Activated CD4-positive, alpha-beta T cell treated with anti-CD3 and anti-CD28 coated beads, Interleukin-10, Interleukin-2, amounts not matched to agents 100 ng/mL and 50 ng/mL, durations not matched to agents 16 hours and 8 hours (primary cell): ENCODE data around the gene MCCC2.
A peak's percentile ranks its signal among the peaks of the same experiment; 100 is the strongest.
"Not testable (repeated sequence)": the region's sequence is repeated elsewhere in the genome, so short reads cannot be mapped to it uniquely, and the experiment has no call there.

Experiments used
- DNase-seq: peaks from one replicate; pipeline ENCODE4 v3.0.0-alpha.2; 2020

The MCCC2 gene

DNA sequence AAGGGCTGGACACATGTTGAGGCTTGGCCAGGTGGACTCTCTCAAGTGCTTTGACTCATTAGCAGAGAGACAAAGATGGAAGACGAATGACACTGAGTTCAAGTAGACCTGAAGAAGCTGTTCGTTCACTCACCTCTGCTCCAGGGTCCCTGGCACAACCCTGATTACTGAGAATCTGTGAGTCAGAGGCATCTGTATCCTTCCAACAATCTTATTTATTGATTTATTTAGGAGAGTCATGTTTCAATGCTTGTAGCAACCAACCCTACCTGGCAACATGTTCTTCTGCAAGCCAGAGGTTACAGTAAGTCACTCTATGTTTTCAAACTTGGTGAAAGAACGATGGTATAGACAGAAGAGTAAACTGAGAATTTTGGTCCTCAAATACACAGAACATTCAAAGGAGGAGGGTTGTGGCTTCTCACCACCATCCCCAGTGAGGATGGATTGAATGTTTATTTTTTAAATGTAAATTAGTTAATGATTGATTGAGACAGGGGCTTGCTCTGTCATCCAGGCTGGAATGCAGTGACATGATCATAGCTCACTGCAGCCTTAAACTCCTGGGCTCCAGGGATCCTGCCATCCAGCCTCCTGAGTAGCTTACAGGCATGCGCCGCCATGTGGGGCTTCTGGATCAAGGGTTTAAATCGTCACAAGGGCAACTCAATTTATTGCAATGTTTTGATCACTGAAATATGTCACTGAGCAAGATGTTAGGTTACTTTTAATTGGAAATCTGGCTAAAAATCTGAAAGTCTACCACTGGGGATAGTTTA is 76.2 kb downstream of the MCCC2 start:
- no peak for DNase-seq

DNA sequence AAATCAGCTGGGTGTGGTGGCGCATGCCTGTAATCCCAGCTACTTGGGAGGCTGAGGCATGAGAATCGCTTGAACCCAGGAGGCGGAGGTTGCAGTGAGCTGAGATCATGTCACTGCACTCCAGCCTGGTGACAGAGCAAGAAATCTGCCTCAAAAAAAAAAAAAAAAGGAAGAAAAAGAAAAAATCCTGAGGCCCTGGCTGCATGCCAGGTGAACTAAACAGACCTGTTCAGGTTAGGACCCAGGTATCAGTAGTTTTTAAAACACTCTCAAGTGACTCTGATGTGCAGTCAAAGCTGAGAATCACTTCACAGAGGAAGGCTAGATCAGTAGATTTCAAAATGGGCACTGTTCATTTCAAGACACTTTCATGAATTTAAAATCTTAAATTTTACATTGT is 77.5 kb downstream of the MCCC2 start:
- DNase-seq, result not testable (repeated sequence)

- no peak for DNase-seq
These were observed 79.2 kb downstream of the MCCC2 start for GRCh38 chr5:71666321-71666720.

DNA sequence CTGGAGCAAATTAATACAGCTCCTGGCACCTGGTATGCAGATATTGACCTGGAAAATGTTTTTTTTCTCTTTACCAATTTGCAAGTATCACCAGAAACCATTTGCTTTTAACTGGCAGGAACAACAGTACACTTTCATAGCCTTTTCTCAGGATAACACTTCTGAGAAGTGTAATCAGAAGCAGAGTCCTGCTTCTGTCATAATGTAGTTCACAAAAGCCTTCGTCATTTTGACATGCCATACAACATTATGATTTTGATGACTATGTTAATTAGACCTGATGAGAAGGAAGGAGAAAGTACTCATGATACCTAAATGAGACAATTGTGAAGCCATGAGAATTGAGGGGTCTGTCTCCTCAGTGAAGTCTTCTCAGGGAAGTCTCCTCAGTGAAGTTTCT is 90.8 kb downstream of the MCCC2 start:
- no peak for DNase-seq

DNA sequence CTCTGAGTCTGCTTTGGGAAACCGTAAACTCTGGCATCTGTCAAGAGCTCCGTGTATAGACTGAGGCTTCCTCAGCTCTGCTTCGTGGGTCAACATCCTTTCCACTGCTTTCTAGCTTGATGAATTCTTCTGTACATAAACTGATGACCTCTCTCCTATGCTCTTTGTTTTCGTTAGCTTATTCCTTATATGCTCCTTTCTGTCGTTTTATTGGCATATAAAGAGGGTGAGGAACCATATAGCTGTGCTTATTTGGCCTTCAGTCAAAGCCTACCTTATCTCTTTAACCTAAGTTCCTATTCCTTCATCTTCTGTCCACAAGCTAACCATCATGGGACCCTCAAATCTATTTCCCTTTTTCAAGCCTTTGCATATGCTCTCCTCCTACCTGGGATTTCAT is 92.6 kb downstream of the MCCC2 start:
- DNase-seq, result no peak

- no peak for DNase-seq
These were observed 93.4 kb downstream of the MCCC2 start for GRCh38 chr5:71680510-71680909.

- DNase-seq, result no peak
These were observed 94.2 kb downstream of the MCCC2 start for GRCh38 chr5:71681296-71681695.

DNA sequence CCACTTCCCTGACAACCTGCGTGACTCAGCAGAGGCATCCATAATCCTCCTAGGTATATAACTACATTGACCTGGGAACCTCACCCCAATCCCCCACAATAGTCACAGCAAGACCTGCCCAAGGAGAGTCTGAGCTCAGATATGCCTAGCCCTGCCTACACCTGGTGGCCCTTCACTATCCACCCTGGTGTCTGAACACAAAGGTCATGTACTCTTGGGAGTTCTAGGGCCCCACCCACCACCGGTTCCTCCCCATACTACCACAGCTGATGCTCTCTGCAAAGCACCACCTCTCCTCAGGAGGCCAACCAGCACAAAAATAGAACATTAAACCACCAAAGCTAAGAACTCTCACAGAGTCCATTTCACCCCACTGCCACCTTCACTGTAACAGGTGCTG is 97.2 kb downstream of the MCCC2 start:
- no peak for DNase-seq

DNA sequence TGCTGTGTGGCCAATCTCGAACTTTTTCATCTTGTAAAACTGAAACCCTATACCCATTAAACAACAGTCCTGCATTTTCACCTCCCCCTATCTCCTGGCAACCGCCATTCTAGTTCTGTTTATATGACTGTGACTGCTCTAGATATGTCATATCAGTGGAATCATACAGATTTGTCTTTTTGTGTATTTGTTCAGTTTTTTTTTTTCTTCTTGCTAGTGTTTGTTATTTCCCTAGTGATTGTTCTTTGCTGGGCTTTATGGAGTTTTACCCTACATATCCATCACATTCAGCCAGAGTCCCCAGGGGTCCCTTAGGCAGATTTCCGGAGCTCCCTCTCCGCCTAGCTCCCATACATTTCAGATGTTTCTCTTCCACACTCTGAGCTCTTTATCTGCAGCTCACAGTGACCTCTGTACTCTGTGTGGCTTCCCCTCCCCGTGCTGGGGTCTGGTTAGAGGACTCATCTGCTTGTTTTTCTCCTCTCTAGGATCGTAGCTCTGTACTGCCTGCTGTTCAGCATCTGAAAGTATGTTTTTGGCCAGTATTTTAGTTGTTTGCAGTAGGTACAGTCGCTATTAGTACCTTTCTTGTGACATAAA is 106.8 kb downstream of the MCCC2 start:
- no peak for DNase-seq

DNA sequence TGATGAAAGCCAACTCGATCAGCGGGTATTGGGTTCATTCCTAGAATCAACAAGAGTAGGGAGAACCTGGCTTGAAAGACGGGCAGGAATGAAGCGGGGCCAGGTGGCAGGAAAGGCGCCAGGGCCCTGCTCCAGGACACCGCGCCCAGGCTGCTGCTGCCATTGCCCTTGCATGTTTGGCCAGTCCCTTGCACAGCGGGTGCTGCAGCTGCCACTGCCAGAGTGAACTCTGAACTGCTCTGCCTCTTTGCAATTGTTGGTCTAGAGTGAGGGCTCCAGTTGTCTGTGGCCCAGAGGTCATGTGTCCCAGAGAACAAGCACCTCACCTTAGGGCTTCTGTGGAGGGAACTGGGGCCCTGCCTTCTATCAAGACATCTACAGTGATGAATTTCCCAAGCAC is 107.9 kb downstream of the MCCC2 start:
- no peak for DNase-seq

- no peak for DNase-seq
These were observed 108.5 kb downstream of the MCCC2 start for GRCh38 chr5:71695595-71695994.

- no peak for DNase-seq
These were observed 110.8 kb downstream of the MCCC2 start for GRCh38 chr5:71697967-71698366.

- DNase-seq, result no peak
These were observed 112.1 kb downstream of the MCCC2 start for GRCh38 chr5:71699233-71699632.

GRCh38 chr5:71699751-71700150 is 112.6 kb downstream of the MCCC2 start:
- DNase-seq, result no peak

DNA sequence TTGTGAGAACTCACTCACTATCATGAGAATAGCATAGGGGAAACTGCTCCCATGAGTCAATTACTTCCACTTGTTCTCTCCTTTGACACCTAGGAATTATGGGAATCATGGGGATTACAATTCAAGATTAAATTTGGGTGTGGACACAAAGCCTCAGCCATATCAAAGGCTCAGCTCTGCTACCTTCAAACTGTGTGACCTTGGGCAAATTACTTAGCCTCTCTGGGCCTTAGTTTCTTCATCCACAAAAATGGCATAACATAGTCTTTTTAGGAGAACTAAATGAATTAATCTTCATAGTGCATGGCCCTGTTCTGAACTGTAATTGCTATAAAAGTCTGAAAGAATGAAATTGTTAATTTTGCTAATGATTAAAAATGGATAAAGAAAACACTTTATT is 113.7 kb downstream of the MCCC2 start:
- DNase-seq, result no peak

- peak; percentile 64 for DNase-seq
These were observed 114.3 kb downstream of the MCCC2 start for GRCh38 chr5:71701407-71701806.

DNA sequence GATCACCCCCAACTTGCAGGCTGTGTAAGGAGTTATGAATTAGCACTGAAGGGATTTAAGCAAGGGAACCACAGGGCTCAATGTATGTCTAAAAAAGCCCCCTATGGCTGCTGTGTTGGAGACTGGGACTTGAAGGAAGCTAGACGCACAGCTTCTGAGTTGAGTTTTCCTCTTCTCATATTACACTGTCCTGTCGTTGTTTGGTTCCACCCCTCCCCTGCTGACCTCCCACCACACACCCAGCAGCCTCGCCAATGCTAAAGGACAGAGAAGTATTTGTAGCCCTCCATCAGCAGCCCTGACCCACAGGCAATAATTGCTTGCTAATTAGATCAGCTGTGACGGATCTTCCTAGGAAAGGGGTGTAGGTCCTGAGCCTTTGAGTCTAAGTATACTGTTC is 116.8 kb downstream of the MCCC2 start:
- DNase-seq, result no peak

DNA sequence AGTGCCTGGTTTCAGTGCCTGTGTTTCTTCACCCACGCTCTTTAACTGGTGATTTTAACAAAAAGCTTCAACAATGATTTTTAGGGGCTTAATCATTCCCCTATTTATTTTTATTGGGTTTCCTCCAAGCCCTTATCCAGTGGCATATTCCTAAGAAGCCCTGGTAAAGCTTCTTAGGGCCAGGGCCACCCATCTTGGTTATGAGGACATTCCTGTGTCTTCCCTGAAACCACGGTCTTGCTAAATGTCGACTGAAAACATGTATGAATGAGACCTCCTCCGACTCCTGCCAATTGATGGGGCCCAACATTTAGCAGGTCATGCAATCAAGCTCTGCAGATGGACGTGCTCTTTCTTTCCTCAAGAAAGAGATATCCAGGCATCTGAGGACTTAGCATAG is 118.3 kb downstream of the MCCC2 start:
- DNase-seq, result no peak

DNA sequence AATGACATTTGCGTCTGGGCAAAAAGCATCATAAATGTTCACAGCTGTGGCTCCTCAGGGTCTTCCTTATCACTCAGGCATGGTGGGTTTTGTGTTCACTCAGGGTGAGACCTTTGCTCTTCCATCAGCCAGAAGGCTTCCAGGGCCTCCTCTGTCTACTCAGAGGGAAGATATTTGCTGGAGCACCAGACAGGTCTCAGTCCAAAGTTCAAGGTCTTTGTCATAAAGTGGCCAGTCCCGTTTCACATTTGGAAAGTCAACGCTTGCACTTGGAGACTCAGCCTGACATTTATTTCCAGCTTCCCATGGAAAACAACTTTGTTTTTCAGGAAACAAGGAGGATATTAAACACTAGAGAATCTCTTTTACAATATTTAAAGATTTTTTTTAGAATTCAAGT is 119.8 kb downstream of the MCCC2 start:
- DNase-seq, result no peak
